ENCODE data around the gene COL25A1. TPM values are rescaled to one million over a fixed set of nuclear protein-coding genes. Genes with fewer than 3 reads are reported as not detected.

COL25A1 gene
- total RNA-seq, 4 donors from 2014 or later, result 0.06 to 0.53 (median 0.23) TPM

GRCh38 chr4:108888769-108889168, 413.7 kb downstream of the COL25A1 start:
- Histone ChIP-seq H3K36me3 (no peaks in the 10 kb centered on the region), H3K9me3 (no peaks in the 10 kb centered on the region), H3K27ac (no peak overlapping the region), H3K27me3 (no peaks in the 10 kb centered on the region), H3K4me3 (no peak overlapping the region), H3K4me1 (no peaks in the 10 kb centered on the region)
- TF ChIP-seq, protein P1, sequence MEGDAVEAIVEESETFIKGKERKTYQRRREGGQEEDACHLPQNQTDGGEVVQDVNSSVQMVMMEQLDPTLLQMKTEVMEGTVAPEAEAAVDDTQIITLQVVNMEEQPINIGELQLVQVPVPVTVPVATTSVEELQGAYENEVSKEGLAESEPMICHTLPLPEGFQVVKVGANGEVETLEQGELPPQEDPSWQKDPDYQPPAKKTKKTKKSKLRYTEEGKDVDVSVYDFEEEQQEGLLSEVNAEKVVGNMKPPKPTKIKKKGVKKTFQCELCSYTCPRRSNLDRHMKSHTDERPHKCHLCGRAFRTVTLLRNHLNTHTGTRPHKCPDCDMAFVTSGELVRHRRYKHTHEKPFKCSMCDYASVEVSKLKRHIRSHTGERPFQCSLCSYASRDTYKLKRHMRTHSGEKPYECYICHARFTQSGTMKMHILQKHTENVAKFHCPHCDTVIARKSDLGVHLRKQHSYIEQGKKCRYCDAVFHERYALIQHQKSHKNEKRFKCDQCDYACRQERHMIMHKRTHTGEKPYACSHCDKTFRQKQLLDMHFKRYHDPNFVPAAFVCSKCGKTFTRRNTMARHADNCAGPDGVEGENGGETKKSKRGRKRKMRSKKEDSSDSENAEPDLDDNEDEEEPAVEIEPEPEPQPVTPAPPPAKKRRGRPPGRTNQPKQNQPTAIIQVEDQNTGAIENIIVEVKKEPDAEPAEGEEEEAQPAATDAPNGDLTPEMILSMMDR (IDR thresholded peaks at IDR 0.05), result no peak
- no peak for TF ChIP-seq POLR2A (IDR thresholded peaks at IDR 0.05)
- WGBS, 2 donors, result 73 to 77% methylated on average over 1 of the region's 1 CpG
- no peak for DNase-seq
- intact Hi-C loops (cut with DNase I), result no loop called here

- H3K36me3 ChIP-seq, result no peaks in the 10 kb centered on the region
- 44 to 78% methylated on average over 5 of the region's 5 CpGs for WGBS, 2 donors
- DNase-seq, result no peak
- no peak overlapping the region for H3K4me3 ChIP-seq
- intact Hi-C loops (cut with DNase I), result no loop called here
- H3K9me3 ChIP-seq, result no peaks in the 10 kb centered on the region
- no peaks in the 10 kb centered on the region for H3K4me1 ChIP-seq
- TF ChIP-seq, protein P1 (IDR thresholded peaks at IDR 0.05), result no peak
- TF ChIP-seq POLR2A (IDR thresholded peaks at IDR 0.05), result no peak
- no peaks in the 10 kb centered on the region for H3K27me3 ChIP-seq
- no peak overlapping the region for H3K27ac ChIP-seq
Measured at GRCh38 chr4:108887034-108887433, 415.4 kb downstream of the COL25A1 start.

- intact Hi-C loops (cut with DNase I), result no loop called here
- no peak for TF ChIP-seq POLR2A (IDR thresholded peaks at IDR 0.05)
- TF ChIP-seq, protein P1 (IDR thresholded peaks at IDR 0.05), result no peak
Measured at GRCh38 chr4:108885211-108885610, 417.2 kb downstream of the COL25A1 start.

DNA sequence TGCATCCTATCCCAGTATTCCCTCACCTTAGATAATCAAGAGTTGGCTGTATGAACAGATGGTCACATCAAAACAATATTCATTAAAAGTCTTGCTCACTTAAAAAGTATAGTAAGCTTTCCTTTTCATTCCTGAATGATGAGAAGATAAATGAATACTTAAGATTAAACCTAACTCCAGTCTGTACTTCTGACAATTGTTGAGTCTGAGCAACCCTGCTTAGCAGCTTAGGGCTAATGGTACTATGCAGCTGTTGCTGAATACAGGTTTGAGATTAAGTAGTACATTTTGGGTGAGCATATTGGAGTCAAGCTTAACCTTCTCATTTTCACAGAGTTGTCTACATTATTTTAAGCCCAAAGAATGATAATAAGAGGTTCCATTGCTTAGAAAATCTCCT, 417.9 kb downstream of the COL25A1 start:
- Histone ChIP-seq H3K27me3 (no peaks in the 10 kb centered on the region), H3K4me3 (no peak overlapping the region), H3K4me1 (no peaks in the 10 kb centered on the region), H3K27ac (no peak overlapping the region), H3K36me3 (no peaks in the 10 kb centered on the region), H3K9me3 (no peaks in the 10 kb centered on the region)
- TF ChIP-seq, protein P1 (IDR thresholded peaks at IDR 0.05), result no peak
- no peak for DNase-seq
- intact Hi-C loops (cut with DNase I), result no loop called here

More at GRCh38 chr4:108885211-108885610, 417.2 kb downstream of the COL25A1 start:
- 11 to 13% methylated on average over 1 of the region's 1 CpG for WGBS, 2 donors
- no peaks in the 10 kb centered on the region for H3K4me1 ChIP-seq
- no peak overlapping the region for H3K4me3 ChIP-seq
- no peaks in the 10 kb centered on the region for H3K27me3 ChIP-seq
- no peaks in the 10 kb centered on the region for H3K36me3 ChIP-seq
- H3K9me3 ChIP-seq, result no peaks in the 10 kb centered on the region
- H3K27ac ChIP-seq, result no peak overlapping the region
- DNase-seq, result no peak

DNA sequence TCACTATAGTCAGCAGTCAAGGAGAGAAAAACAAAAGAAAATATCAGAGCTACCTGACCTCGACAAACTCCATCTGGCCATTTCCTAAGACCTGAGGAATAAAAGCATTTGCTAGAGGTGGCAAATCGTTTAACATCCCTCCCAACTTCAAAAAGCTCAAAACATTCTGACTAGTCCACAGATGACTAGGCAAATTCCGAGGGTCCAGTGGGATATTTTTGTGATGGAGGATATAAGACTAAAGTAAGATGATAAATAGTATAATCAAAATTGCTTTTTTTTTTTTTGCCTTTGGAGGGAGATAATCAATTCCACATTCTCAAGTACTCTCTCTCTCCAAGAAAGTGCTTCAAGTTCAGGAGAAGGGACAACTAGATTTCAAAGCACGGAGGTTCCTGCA, 420.5 kb downstream of the COL25A1 start:
- no peaks in the 10 kb centered on the region for H3K27me3 ChIP-seq
- H3K4me3 ChIP-seq, result no peak overlapping the region
- no peak for DNase-seq
- H3K27ac ChIP-seq, result no peak overlapping the region
- TF ChIP-seq, protein P1 (IDR thresholded peaks at IDR 0.05), result no peak
- TF ChIP-seq POLR2A (IDR thresholded peaks at IDR 0.05), result no peak
- intact Hi-C loops (cut with DNase I), result no loop called here
- H3K36me3 ChIP-seq, result no peaks in the 10 kb centered on the region
- H3K9me3 ChIP-seq, result no peaks in the 10 kb centered on the region
- 54 to 76% methylated on average over 4 of the region's 4 CpGs for WGBS, 2 donors
- H3K4me1 ChIP-seq, result no peaks in the 10 kb centered on the region
